WTC11 (cell line): Measurements from ENCODE around the gene KIAA0930.
"Not testable (repeated sequence)": the region's sequence is repeated elsewhere in the genome, so short reads cannot be mapped to it uniquely, and the experiment has no call there.

Experiments used
- CTCF ChIP-seq: fragments of 200-600 bp; IDR thresholded peaks from 2 replicates; pipeline ENCODE4 v1.8.0; 2022; ENCODE audit warnings: antibody characterized with exemption
- E2F4 ChIP-seq: sonication (generic); formaldehyde crosslinking; IDR thresholded peaks from 2 replicates; pipeline ENCODE4 v1.8.1; 2022; ENCODE audit warnings: low read depth, mild to moderate bottlenecking, moderate library complexity, missing genetic modification reagents, borderline replicate concordance
- ELF4 ChIP-seq: sonication (generic); formaldehyde crosslinking; IDR thresholded peaks from 2 replicates; pipeline ENCODE4 v1.8.1; 2022; ENCODE audit warnings: low read depth, mild to moderate bottlenecking, moderate library complexity, missing genetic modification reagents
- ETV6 ChIP-seq: sonication (generic); formaldehyde crosslinking; IDR thresholded peaks from 2 replicates; pipeline ENCODE4 v1.8.1; 2022; ENCODE audit warnings: mild to moderate bottlenecking, missing genetic modification reagents
- MXD4 ChIP-seq: fragments of 250-450 bp; sonication (Bioruptor Pico); IDR thresholded peaks from 2 replicates; pipeline ENCODE4 v1.8.0; 2021; ENCODE audit warnings: mild to moderate bottlenecking, moderate library complexity, borderline replicate concordance
- NR3C1 ChIP-seq: sonication (generic); formaldehyde crosslinking; conservative IDR thresholded peaks from 2 replicates; pipeline ENCODE4 v1.8.1; 2023; ENCODE audit warnings: low read depth, mild to moderate bottlenecking, missing genetic modification reagents

- not testable (repeated sequence) for TF ChIP-seq CTCF; E2F4 (CRISPR knock-in tag); MXD4; ETV6 (CRISPR knock-in tag); ELF4 (CRISPR knock-in tag); NR3C1 (CRISPR knock-in tag)
Observed at GRCh38 chr22:45257941-45258340, 17.2 kb upstream of the KIAA0930 start.
